Measurements from ENCODE around the gene HGFAC. TPM values are rescaled to one million over a fixed set of nuclear protein-coding genes. Genes with fewer than 3 reads are reported as not detected.

Gene HGFAC
- total RNA-seq, 3 donors from 2014 or later (not counting 1 experiment from before 2014, with no cell fraction given), result 0.43 to 0.54 TPM; not detected in 1

DNA sequence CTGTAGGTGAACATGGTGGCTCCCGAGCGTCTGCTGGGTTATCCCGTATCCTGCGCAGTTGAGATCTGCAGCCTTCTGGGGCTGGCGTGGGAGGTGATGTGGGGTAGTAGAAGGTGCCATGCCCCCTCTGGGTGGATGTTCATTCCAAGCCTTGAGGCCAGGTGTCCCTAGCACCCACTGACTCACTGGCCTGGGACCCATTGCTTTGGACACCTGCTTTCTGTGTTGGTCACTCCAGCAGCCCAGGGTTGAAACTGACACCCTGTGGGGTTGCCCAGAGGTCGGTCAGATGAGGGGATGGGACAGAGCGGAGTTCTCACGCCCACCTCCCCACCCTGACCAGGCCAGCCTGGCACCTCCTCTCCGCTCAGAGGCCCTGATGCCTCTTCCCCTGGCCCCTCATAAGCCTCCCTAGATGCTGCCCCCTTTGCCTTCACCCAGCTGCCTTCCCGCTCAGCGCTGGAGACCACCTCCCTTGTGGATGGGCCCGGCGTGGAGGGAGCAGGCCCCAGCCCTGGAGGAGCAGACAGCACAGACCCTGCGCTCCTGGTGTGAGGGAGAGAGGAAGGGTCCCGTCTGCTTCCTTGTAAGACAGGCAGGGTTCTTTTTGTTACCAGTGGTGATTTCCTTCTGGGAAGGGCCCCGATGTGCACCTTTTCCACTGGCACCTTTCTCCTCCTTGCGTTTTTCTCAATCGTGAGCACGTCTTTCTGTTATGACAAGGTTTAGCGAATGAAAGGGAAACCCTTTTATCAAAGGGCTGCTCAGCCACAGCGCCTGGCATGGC, 23.3 kb downstream of the HGFAC start:
- Mint-ChIP-seq H3K4me3 (no peak overlapping the region), H3K27ac (no peak overlapping the region), H3K27me3 (ENCODE audit: low read depth in 2 of 2) (peaks cover 7 to 21% of the 10 kb centered on the region in 2 donors), H3K36me3 (no peaks in the 10 kb centered on the region), H3K4me1 (no peaks in the 10 kb centered on the region), H3K9me3 (no peaks in the 10 kb centered on the region)
- H3K9me3 ChIP-seq (ENCODE audit: control insufficient read depth, insufficient read depth, low read length), result no peaks in the 10 kb centered on the region
- intact Hi-C loops (cut with micrococcal nuclease), result no loop called here
- DNase-seq (no peak), ATAC-seq (no peak)
- TF ChIP-seq, protein P1, sequence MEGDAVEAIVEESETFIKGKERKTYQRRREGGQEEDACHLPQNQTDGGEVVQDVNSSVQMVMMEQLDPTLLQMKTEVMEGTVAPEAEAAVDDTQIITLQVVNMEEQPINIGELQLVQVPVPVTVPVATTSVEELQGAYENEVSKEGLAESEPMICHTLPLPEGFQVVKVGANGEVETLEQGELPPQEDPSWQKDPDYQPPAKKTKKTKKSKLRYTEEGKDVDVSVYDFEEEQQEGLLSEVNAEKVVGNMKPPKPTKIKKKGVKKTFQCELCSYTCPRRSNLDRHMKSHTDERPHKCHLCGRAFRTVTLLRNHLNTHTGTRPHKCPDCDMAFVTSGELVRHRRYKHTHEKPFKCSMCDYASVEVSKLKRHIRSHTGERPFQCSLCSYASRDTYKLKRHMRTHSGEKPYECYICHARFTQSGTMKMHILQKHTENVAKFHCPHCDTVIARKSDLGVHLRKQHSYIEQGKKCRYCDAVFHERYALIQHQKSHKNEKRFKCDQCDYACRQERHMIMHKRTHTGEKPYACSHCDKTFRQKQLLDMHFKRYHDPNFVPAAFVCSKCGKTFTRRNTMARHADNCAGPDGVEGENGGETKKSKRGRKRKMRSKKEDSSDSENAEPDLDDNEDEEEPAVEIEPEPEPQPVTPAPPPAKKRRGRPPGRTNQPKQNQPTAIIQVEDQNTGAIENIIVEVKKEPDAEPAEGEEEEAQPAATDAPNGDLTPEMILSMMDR (IDR thresholded peaks at IDR 0.05), result no peak
- H3K36me3 ChIP-seq (ENCODE audit: control insufficient read depth, insufficient read depth, low read length), result no peaks in the 10 kb centered on the region
- H3K4me1 ChIP-seq (ENCODE audit: control insufficient read depth, insufficient read depth, low read length), result peaks cover 5% of the 10 kb centered on the region
- H3K27me3 ChIP-seq (ENCODE audit: control insufficient read depth, insufficient read depth, low read length), result peaks cover 17% of the 10 kb centered on the region
- no peak overlapping the region for H3K27ac ChIP-seq (ENCODE audit: low read length)
- H3K4me3 ChIP-seq (ENCODE audit: low read length), result no peak overlapping the region
- WGBS (ENCODE audit: insufficient coverage), result 94% methylated on average over 21 of the region's 21 CpGs

DNA sequence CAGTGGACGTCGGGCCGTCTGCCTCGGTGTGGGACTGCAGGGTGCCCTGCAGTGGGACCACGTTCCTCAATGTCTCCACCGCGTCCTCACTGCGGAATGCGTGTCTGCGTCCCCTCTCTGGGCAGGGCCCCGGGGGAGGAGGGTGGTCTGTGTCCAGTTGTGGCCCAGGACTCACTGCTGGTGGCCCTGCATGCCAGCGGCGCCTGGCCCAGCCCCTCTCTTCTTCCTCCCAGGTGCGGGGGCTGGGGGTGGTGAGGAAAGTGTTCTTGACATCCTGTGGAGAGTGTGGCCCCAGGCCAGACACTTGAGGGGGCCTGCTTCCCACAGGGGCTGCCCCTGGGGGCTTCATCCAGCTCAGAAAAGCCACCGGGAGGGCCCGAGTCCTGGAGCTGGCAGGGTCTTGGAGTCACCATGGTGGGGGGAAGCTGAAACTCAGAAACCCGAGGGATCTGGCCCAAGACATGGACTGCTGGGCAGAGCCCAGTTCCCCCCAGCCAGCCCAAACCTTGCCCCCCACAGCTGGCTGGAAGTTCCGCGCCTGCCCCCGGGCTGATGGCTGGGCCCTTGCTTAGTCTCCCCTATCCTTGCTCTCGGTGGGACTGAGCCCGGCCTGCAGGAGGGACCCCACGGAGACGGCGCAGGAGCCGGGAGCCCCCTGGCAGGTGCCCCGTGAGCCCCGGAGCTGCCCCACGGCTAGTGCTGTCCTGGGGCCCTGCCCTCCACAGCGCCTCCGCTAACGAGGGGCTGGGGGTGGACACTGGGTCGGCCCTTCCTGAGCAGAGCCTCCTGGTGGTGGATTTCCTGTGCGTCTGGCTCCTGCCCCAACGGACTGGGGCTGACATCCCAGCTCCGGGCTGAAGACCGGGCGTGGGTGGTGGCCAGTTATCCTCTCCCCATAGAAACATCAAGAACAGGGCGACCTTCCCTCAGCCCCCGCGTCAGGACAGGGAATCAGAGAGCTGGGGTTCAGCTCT, 24.2 kb downstream of the HGFAC start:
- 78% methylated on average over 39 of the region's 41 CpGs for WGBS (ENCODE audit: insufficient coverage)
- H3K9me3 ChIP-seq (ENCODE audit: control insufficient read depth, insufficient read depth, low read length), result no peaks in the 10 kb centered on the region
- intact Hi-C loops (cut with micrococcal nuclease), result no loop called here
- DNase-seq (no peak), ATAC-seq (no peak)
- H3K4me3 Mint-ChIP-seq, result no peak overlapping the region
- no peaks in the 10 kb centered on the region for H3K4me1 Mint-ChIP-seq
- peaks cover 5% of the 10 kb centered on the region for H3K4me1 ChIP-seq (ENCODE audit: control insufficient read depth, insufficient read depth, low read length)
- TF ChIP-seq, protein P1 (IDR thresholded peaks at IDR 0.05), result no peak
- no peak overlapping the region for H3K4me3 ChIP-seq (ENCODE audit: low read length)
- peaks cover 5 to 21% of the 10 kb centered on the region in 2 donors for H3K27me3 Mint-ChIP-seq (ENCODE audit: low read depth in 2 of 2)
- H3K9me3 Mint-ChIP-seq, result no peaks in the 10 kb centered on the region
- no peak overlapping the region for H3K27ac ChIP-seq (ENCODE audit: low read length)
- no peaks in the 10 kb centered on the region for H3K36me3 ChIP-seq (ENCODE audit: control insufficient read depth, insufficient read depth, low read length)
- H3K36me3 Mint-ChIP-seq, result no peaks in the 10 kb centered on the region
- H3K27ac Mint-ChIP-seq, result no peak overlapping the region
- peaks cover 17% of the 10 kb centered on the region for H3K27me3 ChIP-seq (ENCODE audit: control insufficient read depth, insufficient read depth, low read length)

DNA sequence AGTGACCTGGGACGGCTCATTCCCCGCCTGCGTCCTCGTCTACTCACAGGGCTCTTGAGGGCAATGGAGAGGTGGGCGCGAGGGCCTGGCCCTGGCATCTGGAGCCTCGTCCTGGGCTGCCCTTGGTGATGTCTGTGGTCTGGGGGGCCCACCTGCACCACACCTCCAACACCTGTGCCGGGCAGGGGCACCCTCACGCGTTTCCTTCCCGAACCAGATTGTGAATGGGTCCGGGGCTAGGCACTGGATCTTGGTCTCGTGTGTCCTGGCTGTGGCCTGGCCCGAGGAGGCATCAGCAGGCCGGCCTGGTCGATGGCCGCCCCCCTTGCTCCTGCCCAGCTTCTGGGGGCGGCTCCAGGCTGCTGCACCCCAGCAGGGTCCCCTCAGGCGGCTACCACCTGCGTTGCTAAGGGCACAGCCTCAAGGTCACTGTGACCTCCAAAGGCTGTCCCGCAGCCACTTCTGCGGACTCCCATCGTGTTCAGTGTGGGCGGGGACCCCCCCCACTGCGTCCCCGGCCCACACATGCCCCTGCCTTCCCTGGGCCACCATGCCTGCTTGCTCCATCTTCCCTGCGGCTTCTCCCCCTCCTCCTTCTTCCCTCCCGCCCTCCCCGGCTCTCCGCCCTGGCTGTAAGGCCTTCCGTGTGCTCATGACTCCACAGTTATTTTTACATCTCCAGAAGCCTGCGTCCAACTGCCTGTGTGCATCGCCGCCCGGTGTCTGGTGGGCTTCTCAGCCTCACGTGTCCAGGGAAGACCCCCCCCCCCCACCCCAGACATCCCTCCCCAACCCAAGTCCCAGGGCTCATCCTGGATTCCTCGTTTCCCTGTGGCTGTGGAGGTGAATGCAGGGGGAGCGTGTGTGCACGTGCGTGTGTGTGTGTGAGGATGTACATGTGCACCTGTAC, 25.2 kb downstream of the HGFAC start:
- ATAC-seq (no peak), DNase-seq (no peak)
- Mint-ChIP-seq H3K36me3 (no peaks in the 10 kb centered on the region), H3K9me3 (no peaks in the 10 kb centered on the region), H3K4me1 (no peaks in the 10 kb centered on the region), H3K27me3 (ENCODE audit: low read depth in 2 of 2) (peaks cover 5 to 21% of the 10 kb centered on the region in 2 donors), H3K4me3 (no peak overlapping the region), H3K27ac (no peak overlapping the region)
- no peaks in the 10 kb centered on the region for H3K9me3 ChIP-seq (ENCODE audit: control insufficient read depth, insufficient read depth, low read length)
- TF ChIP-seq, protein P1 (IDR thresholded peaks at IDR 0.05), result no peak
- H3K4me3 ChIP-seq (ENCODE audit: low read length), result no peak overlapping the region
- peaks cover 5% of the 10 kb centered on the region for H3K4me1 ChIP-seq (ENCODE audit: control insufficient read depth, insufficient read depth, low read length)
- no peak overlapping the region for H3K27ac ChIP-seq (ENCODE audit: low read length)
- WGBS (ENCODE audit: insufficient coverage), result 87% methylated on average over 39 of the region's 40 CpGs
- H3K36me3 ChIP-seq (ENCODE audit: control insufficient read depth, insufficient read depth, low read length), result no peaks in the 10 kb centered on the region
- peaks cover 14% of the 10 kb centered on the region for H3K27me3 ChIP-seq (ENCODE audit: control insufficient read depth, insufficient read depth, low read length)
- intact Hi-C loops (cut with micrococcal nuclease), result no loop called here

All from natural killer cell (primary cell).